ENCODE data around the gene C1RL.

The C1RL gene

DNA sequence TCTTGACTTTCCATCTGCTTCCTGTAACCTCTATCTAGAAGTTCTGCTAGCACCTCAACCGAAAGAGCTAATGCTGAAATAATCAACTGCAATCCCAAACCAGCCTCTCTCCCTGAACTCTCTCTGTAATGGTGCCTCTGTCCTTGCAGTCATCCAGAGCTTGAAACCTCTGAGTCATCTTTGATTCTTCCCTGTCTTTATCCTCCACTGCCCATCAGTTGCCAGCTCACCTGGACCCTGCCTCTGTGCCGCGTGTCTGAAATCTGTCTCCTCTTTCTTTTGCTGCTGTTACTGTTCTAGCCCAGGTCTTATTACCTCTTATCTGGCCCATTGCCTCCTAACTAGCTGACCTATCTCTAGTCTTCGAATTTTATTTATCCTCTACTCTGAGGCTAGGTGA, 36.7 kb upstream of the C1RL start:
- no peaks in the 10 kb centered on the region for H3K27me3 ChIP-seq (ENCODE audit: low read depth)
- no peaks in the 10 kb centered on the region for H3K9me3 ChIP-seq
- no peaks in the 10 kb centered on the region for H3K4me1 ChIP-seq
- in situ Hi-C loops (cut with MboI; ENCODE audit: low sequenced_read_pairs), result no loop called here
- DNase-seq (ENCODE audit: low spot score in 2 of 2), result no peak
- H3K36me3 ChIP-seq (replicated peaks), result peaks cover 3% of the 10 kb centered on the region
- no peak overlapping the region for H3K4me3 ChIP-seq

DNA sequence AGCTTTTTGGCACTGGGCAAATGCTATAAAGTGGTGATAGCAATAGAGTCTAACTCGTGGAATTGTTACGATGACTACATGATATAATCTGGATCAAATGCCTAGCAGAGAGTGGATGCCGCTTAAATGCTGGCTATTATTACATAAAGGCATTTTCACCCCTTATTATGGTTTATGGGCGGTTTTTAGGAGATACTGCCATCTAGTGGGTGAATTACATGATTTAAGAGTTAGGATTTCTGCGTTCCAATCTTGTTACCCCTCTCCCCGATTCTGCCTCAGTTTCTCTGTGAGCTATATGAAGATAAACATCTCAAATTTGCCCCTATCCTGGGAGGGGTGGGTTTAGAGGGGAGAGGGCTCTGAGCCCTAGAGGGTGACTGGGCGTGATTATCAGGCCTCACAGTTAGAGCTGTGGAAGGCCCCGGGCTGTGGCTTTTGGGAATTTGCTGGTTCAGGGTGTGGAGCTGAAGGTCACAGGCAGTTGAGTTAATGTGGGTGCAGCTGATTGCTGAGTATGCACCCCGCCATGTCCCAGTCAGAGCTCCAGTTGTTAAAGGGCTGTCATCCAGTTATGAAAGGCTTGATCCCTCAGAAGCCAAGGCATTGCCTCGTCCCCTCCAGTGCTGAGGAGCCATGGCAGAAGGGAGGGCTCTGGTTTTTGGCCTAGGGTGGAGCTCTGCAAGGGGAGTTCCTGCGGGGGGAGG, 35.6 kb upstream of the C1RL start:
- H3K9me3 ChIP-seq, result no peaks in the 10 kb centered on the region
- peaks cover 3% of the 10 kb centered on the region for H3K36me3 ChIP-seq (replicated peaks)
- no peak overlapping the region for H3K4me3 ChIP-seq
- peak in 1 of 2 experiments; percentile 26 for DNase-seq (ENCODE audit: low spot score in 2 of 2)
- no peaks in the 10 kb centered on the region for H3K4me1 ChIP-seq
- in situ Hi-C loops (cut with MboI; ENCODE audit: low sequenced_read_pairs), result no loop called here
- H3K27me3 ChIP-seq (ENCODE audit: low read depth), result no peaks in the 10 kb centered on the region

DNA sequence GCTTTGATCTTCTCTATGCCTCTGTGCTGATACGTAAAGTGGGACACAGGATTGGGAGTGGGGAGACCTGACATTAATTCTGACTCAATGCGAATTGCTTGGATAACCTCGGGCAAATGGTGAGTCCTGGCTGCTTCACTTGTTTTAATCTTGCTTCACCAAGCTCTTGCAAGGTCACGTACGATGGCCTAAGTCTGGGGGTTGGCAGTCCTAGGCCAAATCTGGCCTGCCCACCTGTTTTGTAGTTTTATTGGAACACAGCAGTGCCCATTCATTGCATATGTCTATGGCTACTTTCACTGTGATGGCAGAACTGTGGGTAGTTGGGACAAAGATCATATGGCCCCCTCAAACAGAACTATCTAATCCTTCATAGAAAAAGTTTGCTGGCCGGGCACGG, 34.5 kb upstream of the C1RL start:
- no peaks in the 10 kb centered on the region for H3K27me3 ChIP-seq (ENCODE audit: low read depth)
- H3K9me3 ChIP-seq, result no peaks in the 10 kb centered on the region
- peaks cover 3% of the 10 kb centered on the region for H3K36me3 ChIP-seq (replicated peaks)
- H3K4me3 ChIP-seq, result no peak overlapping the region
- no peak for DNase-seq (ENCODE audit: low spot score in 2 of 2)
- in situ Hi-C loops (cut with MboI; ENCODE audit: low sequenced_read_pairs), result no loop called here
- no peaks in the 10 kb centered on the region for H3K4me1 ChIP-seq

DNA sequence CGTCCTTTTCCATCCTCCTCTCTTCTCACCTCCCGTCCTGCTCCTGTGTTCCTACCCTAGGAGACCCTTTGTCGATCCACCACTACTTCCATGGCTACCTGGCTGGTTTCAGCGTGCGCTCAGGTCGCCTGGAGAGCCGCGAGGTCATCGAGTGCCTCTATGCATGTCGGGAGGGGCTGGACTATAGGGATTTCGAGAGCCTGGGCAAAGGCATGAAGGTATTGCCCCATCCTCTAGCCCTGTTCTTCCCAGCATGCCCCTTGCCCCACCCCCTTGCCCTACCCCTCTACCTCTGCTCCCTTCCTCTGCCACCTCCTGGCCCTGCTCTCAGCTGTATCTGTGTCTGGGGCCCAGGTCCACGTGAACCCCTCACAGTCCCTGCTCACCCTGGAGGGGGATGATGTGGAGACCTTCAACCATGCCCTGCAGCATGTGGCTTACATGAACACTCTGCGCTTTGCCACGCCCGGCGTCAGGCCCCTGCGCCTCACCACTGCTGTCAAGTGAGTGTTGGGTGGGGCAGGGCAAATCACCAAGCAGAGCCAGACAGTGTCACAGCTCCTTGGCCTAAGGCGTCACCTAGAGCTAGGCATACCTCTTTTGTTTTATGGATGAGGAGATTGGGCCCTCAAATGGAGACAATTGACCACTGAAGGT, 33.9 kb upstream of the C1RL start:
- H3K9me3 ChIP-seq, result no peaks in the 10 kb centered on the region
- peaks cover 6% of the 10 kb centered on the region for H3K36me3 ChIP-seq (replicated peaks)
- H3K27me3 ChIP-seq (ENCODE audit: low read depth), result no peaks in the 10 kb centered on the region
- no peaks in the 10 kb centered on the region for H3K4me1 ChIP-seq
- in situ Hi-C loops (cut with MboI; ENCODE audit: low sequenced_read_pairs), result no loop called here
- H3K4me3 ChIP-seq, result no peak overlapping the region
- DNase-seq (ENCODE audit: low spot score in 2 of 2), result no peak

DNA sequence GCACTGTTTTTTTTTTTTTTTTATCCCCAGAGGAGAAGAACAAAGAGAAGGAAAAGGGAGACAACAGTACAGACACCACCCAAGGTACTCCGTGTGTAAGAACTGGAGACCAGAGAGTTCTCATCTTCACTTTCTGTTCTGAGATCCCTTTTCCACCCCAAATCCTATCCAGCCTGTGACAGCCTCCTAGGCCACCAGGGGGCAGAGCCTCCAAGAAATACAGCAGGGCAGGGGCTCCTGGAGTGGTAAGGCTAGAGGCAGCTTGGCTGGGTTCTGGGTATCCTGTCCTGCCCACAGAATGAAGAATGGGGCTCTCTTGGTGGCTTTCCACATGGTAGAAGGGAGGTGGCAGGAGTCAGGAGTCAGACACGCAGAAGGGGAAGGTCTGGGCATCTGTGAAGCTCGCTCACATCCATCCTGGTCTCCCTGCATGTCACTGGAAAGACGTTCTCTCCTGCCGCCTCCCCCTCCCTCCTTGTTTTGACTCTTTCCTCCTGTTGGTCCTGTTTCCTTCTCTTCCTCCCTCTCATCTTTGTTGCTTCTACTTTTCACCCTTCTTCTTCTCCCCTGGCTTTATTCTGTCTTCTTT, 33.1 kb upstream of the C1RL start:
- DNase-seq (ENCODE audit: low spot score in 2 of 2), result peak; percentile 19 to 71
- H3K36me3 ChIP-seq (replicated peaks), result peaks cover 6% of the 10 kb centered on the region
- H3K27me3 ChIP-seq (ENCODE audit: low read depth), result no peaks in the 10 kb centered on the region
- H3K9me3 ChIP-seq, result no peaks in the 10 kb centered on the region
- no peak overlapping the region for H3K4me3 ChIP-seq
- H3K4me1 ChIP-seq, result no peaks in the 10 kb centered on the region
- in situ Hi-C loops (cut with MboI; ENCODE audit: low sequenced_read_pairs), result no loop called here

DNA sequence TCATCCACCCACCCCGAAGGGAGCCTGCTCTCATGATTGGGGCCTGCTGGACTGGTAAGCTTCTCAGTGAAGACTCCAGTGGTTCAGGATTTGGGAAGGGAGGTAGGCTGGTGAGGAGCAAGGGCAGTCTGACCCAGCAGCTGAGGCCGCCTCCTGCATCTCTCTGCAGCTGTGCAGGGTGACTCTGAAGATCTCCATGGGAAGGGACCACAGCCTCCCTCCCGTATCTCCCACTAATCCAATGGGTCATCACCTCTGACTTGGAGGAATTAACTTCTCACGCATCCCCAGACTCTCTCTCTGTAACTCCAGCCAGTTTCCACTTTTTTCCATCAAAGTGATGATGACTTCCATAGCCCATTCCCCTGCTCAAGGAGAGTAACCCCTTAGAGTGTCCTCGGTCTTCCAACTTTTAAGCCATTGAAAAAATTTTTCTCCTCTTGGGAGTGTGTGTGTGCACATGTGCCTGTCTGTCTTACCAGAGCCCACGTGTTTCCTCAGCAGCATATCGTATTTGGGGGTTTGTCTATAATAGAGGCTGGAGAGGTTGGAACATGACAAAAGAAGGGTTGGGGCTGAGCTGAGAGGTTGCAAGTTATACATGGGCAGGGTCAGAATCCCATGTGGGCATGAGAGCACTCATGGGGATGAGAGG, 32.5 kb upstream of the C1RL start:
- in situ Hi-C loops (cut with MboI; ENCODE audit: low sequenced_read_pairs), result no loop called here

DNA sequence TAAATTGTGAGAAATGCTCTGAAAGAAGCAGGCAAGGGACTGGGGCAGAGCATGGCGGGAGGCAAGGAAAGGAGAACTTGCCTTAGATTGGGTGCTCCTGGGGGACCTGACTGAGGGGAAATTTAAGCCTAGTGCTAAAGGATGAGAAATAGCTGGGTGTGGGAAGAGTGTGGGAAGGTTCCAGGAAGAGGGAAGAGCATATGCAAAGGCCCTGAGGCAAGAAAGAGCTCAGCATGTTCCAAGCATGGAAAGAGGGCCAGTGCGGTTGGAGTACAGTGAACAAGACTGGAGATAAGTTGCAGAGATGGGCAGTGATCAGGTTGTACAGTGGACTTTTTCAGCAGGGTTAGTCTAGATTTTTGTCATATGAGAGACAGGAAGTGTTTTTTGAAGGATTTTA, 30.2 kb upstream of the C1RL start:
- Histone ChIP-seq H3K9me3 (no peaks in the 10 kb centered on the region), H3K4me1 (no peaks in the 10 kb centered on the region), H3K27me3 (ENCODE audit: low read depth) (no peaks in the 10 kb centered on the region), H3K4me3 (no peak overlapping the region), H3K36me3 (replicated peaks) (peaks cover 14% of the 10 kb centered on the region)
- no peak for DNase-seq (ENCODE audit: low spot score in 2 of 2)
- in situ Hi-C loops (cut with MboI; ENCODE audit: low sequenced_read_pairs), result no loop called here

More for the DNA sequence above, 32.5 kb upstream of the C1RL start:
- Histone ChIP-seq H3K4me3 (no peak overlapping the region), H3K27me3 (ENCODE audit: low read depth) (no peaks in the 10 kb centered on the region), H3K36me3 (replicated peaks) (peaks cover 6% of the 10 kb centered on the region), H3K4me1 (no peaks in the 10 kb centered on the region), H3K9me3 (no peaks in the 10 kb centered on the region)
- no peak for DNase-seq (ENCODE audit: low spot score in 2 of 2)

DNA sequence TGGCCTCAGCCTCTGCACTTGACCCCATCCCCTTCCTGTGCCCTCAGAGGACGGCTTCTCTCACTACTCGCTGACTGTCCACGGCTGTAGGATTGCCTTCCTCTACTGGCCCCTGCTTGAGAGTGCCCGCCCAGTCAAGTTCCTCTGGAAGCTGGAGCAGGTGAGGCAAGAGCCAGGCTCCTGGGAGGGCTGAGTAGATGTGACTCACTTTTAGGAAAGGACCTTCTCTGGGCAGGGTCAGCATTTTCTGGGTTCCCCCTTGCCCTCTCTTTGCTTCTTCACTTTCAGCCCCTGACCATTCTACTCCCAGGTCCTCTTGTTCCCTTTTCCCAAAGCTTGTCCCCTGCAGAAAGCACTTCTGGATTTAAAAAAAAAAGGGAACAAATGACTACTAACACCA, 28.9 kb upstream of the C1RL start:
- Histone ChIP-seq H3K36me3 (replicated peaks) (peaks cover 18% of the 10 kb centered on the region), H3K4me3 (no peak overlapping the region), H3K27me3 (ENCODE audit: low read depth) (no peaks in the 10 kb centered on the region), H3K4me1 (no peaks in the 10 kb centered on the region), H3K9me3 (no peaks in the 10 kb centered on the region)
- DNase-seq (ENCODE audit: low spot score in 2 of 2), result no peak
- in situ Hi-C loops (cut with MboI; ENCODE audit: low sequenced_read_pairs), result no loop called here

DNA sequence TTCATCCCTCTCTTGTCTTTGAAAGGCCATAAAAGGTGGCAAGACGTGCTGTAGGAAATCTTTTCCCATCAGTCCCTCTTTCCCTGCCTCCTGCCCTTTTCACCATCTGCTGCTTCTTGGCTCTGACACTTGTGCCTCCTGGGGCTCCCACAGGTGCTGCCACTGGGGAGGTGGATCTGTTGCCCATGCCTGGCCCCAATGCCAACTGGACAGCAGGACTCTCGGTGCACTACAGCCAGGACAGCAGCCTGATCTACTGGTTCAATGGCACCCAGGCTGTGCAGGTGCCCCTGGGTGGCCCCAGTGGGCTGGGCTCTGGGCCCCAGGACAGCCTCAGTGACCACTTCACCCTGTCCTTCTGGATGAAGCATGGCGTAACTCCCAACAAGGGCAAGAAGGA, 27.7 kb upstream of the C1RL start:
- no peak overlapping the region for H3K4me3 ChIP-seq

DNA sequence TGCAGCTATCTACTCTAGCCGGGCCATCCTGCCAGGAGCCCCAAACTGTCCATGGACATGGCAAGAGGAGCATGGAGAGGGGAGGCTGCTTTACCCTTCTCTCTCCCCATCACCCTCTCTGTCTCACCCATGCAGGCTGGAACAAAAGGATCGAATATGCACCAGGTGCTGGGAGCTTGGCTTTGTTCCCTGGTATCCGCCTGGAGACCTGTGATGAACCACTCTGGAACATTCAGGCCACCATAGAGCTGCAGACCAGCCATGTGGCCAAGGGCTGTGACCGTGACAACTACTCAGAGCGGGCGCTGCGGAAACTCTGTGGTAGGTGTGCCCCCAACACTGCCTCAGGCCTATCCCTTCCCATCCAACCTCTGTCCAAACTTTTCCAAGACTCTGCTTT, 27.1 kb upstream of the C1RL start:
- no peaks in the 10 kb centered on the region for H3K27me3 ChIP-seq (ENCODE audit: low read depth)
- peaks cover 3% of the 10 kb centered on the region; the same call in 1 of the 2 replicates for H3K4me1 ChIP-seq
- H3K9me3 ChIP-seq, result no peaks in the 10 kb centered on the region
- in situ Hi-C loops (cut with MboI; ENCODE audit: low sequenced_read_pairs), result no loop called here
- DNase-seq (ENCODE audit: low spot score in 2 of 2), result no peak
- H3K36me3 ChIP-seq (replicated peaks), result peaks cover 16% of the 10 kb centered on the region
- no peak overlapping the region for H3K4me3 ChIP-seq

More for the DNA sequence above, 27.7 kb upstream of the C1RL start:
- no peak for DNase-seq (ENCODE audit: low spot score in 2 of 2)
- Histone ChIP-seq H3K9me3 (no peaks in the 10 kb centered on the region), H3K27me3 (ENCODE audit: low read depth) (no peaks in the 10 kb centered on the region), H3K4me1 (no peaks in the 10 kb centered on the region), H3K36me3 (replicated peaks) (peaks cover 16% of the 10 kb centered on the region)
- in situ Hi-C loops (cut with MboI; ENCODE audit: low sequenced_read_pairs), result no loop called here

DNA sequence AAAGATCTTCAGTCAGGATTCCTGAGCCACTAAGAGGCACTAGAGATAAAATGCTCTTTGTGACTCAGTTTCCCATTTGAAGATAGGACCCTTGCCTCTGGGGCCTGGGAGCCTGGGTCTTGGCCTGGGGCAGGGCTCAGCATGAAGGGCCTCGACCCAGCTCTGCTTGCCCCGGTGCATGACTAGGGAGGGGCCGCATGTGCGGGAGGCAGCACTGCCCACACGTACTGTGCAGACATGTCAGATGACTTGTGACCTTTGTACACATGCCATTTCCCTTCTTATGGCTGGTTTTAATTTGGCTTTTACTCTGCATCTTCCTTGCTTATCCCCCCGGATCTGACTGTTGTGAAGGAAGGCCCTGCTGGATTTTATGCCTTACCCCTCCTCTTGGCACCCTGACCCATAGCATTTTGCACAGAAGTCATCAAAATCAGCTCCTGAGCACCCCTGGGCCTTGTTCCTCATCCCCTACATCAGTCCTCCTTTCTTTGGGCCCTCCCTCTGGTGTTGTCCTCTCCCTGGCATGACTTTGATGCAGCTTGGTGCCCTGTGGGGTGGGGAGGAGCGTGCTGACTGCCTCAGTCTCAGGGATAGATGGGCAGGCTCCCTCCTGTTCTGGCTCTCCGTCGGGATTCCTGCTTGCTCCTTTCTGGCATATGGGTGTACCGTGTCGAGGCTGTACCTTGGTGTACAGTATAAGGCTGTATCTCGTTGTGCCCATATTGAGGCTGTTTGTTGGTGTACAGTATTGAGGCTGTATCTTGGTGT, 25.6 kb upstream of the C1RL start:
- Histone ChIP-seq H3K36me3 (replicated peaks) (peaks cover 16% of the 10 kb centered on the region), H3K4me1 (peaks cover 6% of the 10 kb centered on the region; the same call in 1 of the 2 replicates), H3K4me3 (no peak overlapping the region), H3K27me3 (ENCODE audit: low read depth) (no peaks in the 10 kb centered on the region), H3K9me3 (no peaks in the 10 kb centered on the region)
- in situ Hi-C loops (cut with MboI; ENCODE audit: low sequenced_read_pairs), result no loop called here
- no peak for DNase-seq (ENCODE audit: low spot score in 2 of 2)

DNA sequence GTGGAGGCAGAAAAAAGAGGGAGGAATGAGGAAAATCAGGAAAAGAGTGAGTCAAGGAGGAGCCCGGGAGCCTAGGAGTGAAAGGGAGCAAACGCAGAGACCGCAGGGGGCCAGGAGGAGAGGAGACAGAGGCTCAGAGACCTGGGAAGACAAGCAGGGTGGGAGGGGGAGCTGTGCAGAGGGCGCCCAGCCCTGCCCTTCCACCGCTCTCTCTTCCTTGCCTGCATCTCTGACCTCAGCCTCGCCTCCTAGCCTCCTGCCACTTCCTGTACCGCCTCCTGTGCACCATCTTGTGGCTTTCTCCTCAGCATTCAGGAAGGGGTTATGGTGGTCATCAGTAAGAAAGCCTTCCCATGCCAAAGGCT, 22.5 kb upstream of the C1RL start:
- Histone ChIP-seq H3K9me3 (no peaks in the 10 kb centered on the region), H3K27me3 (ENCODE audit: low read depth) (no peaks in the 10 kb centered on the region), H3K4me1 (peaks cover 7% of the 10 kb centered on the region; the same call in 1 of the 2 replicates), H3K36me3 (replicated peaks) (peaks cover 13% of the 10 kb centered on the region), H3K4me3 (peak overlapping the region; percentile 64)
- no peak for DNase-seq (ENCODE audit: low spot score in 2 of 2)
- in situ Hi-C loops (cut with MboI; ENCODE audit: low sequenced_read_pairs), result no loop called here

DNA sequence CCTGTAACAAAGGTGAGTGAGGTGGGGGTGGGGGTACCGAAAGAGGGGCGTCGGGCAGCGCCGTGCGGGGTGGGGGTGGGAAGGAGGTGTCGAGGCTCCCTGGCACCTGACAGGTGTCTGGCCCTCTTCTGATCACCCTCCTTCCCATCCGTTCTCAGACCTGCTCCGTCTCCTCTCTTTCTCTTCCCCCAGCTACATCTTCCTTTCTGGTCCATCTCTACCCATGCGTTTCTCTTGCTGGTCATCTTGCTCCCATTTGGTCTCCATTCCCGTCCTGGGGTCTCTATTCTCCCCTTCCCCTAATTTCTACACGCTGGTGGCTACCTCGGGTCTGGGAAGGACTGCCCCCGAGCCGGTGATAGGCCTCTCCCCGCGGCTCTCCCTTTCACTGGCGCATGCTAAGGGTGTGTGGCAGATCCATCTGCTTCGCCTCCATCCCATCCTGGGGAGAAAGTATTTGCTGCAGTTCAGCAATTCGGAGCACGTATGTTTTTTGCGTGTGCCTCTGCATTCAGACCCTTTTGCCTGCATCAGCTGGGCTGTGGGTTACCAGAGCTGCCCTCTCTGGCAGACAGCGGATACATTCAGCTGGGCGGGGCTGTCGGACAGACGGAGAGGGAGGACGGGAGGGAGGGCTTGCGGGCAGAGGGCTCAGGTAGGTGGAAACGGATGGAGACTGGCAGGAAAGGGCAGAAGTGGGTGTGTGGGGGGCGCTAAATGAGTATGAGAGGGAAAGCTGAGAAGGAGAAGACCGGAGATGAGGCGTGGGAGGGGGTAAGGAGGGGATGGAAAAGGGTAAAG, 21.9 kb upstream of the C1RL start:
- Histone ChIP-seq H3K36me3 (replicated peaks) (peaks cover 13% of the 10 kb centered on the region), H3K4me3 (peak overlapping the region; percentile 64)

More for the DNA sequence above, 21.9 kb upstream of the C1RL start:
- Histone ChIP-seq H3K27me3 (ENCODE audit: low read depth) (no peaks in the 10 kb centered on the region), H3K4me1 (peaks cover 7% of the 10 kb centered on the region; the same call in 1 of the 2 replicates), H3K9me3 (no peaks in the 10 kb centered on the region)
- DNase-seq (ENCODE audit: low spot score in 2 of 2), result peak; percentile 80 to 84
- in situ Hi-C loops (cut with MboI; ENCODE audit: low sequenced_read_pairs), result no loop called here

Data from HAP-1 (cell line).